PFSK-1 (cell line): ENCODE results near the gene METTL1.

ENCODE experiments used
- FOXP2 ChIP-seq: optimal IDR thresholded peaks from 2 replicates; pipeline ENCODE3; 2011; ENCODE audit warnings: borderline replicate concordance, control low read depth, inconsistent platforms; ENCODE audit not compliant: insufficient read depth; ENCODE audit errors: extremely low read length, extremely low read depth
- POLR2AphosphoS5 ChIP-seq: IDR thresholded peaks from 2 replicates; pipeline ENCODE4 v1.6.1; 2012; ENCODE audit warnings: low read depth, mild to moderate bottlenecking, control low read depth, low read length, moderate library complexity
- REST ChIP-seq, 2 experiments: IDR thresholded peaks; 2 replicates each; pipeline versions ENCODE4 v1.6.1 to v1.8.0; 2011 to 2012; ENCODE audit warnings: low read depth in 2 of 2, low read length in 2 of 2, control low read depth in 1 of 2, inconsistent platforms in 1 of 2, mild to moderate bottlenecking in 1 of 2, moderate library complexity in 1 of 2; ENCODE audit not compliant: insufficient read depth in 1 of 2
- SIN3A ChIP-seq: IDR thresholded peaks from 2 replicates; pipeline ENCODE4 v1.6.1; 2012; ENCODE audit warnings: mild to moderate bottlenecking, low read length, moderate library complexity, borderline replicate concordance; ENCODE audit not compliant: insufficient read depth
- TAF1 ChIP-seq: IDR thresholded peaks from 2 replicates; pipeline ENCODE4 v1.6.1; 2012; ENCODE audit warnings: low read length, control low read depth, borderline replicate concordance; ENCODE audit not compliant: insufficient read depth

Gene METTL1

GRCh38 chr12:57813971-57814772, 42.3 kb upstream of the METTL1 start:
- TF ChIP-seq TAF1 (no peak), POLR2AphosphoS5 (no peak), SIN3A (no peak), FOXP2 (no peak), REST (IDR thresholded peaks at IDR 0.05; ENCODE audit: insufficient read depth in 1 of 2, low read depth in 2 of 2, low read length in 2 of 2) (no peak)

- no peak for TF ChIP-seq FOXP2
- TF ChIP-seq REST (IDR thresholded peaks at IDR 0.05; ENCODE audit: insufficient read depth in 1 of 2, low read depth in 2 of 2, low read length in 2 of 2), result no peak
These were observed 41.4 kb upstream of the METTL1 start for GRCh38 chr12:57813111-57813970.

GRCh38 chr12:57811028-57811755, 39.3 kb upstream of the METTL1 start:
- no peak for TF ChIP-seq SIN3A

GRCh38 chr12:57810450-57810849, 38.5 kb upstream of the METTL1 start:
- TF ChIP-seq REST (IDR thresholded peaks at IDR 0.05; ENCODE audit: insufficient read depth in 1 of 2, low read depth in 2 of 2, low read length in 2 of 2), result no peak
- no peak for TF ChIP-seq POLR2AphosphoS5
- TF ChIP-seq FOXP2, result no peak
- no peak for TF ChIP-seq TAF1
- no peak for TF ChIP-seq SIN3A

GRCh38 chr12:57809425-57809824, 37.5 kb upstream of the METTL1 start:
- TF ChIP-seq SIN3A (no peak), TAF1 (no peak), FOXP2 (no peak), POLR2AphosphoS5 (no peak), REST (IDR thresholded peaks at IDR 0.05; ENCODE audit: insufficient read depth in 1 of 2, low read depth in 2 of 2, low read length in 2 of 2) (no peak)
